ENCODE results near the gene MAN1A1.

MAN1A1 gene

GRCh38 chr6:119241111-119241465, 108.5 kb downstream of the MAN1A1 start:
- DNase-seq (ENCODE audit: low spot score) = no peak
- TF ChIP-seq, protein P1, sequence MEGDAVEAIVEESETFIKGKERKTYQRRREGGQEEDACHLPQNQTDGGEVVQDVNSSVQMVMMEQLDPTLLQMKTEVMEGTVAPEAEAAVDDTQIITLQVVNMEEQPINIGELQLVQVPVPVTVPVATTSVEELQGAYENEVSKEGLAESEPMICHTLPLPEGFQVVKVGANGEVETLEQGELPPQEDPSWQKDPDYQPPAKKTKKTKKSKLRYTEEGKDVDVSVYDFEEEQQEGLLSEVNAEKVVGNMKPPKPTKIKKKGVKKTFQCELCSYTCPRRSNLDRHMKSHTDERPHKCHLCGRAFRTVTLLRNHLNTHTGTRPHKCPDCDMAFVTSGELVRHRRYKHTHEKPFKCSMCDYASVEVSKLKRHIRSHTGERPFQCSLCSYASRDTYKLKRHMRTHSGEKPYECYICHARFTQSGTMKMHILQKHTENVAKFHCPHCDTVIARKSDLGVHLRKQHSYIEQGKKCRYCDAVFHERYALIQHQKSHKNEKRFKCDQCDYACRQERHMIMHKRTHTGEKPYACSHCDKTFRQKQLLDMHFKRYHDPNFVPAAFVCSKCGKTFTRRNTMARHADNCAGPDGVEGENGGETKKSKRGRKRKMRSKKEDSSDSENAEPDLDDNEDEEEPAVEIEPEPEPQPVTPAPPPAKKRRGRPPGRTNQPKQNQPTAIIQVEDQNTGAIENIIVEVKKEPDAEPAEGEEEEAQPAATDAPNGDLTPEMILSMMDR (IDR thresholded peaks at IDR 0.05; ENCODE audit: borderline replicate concordance, control extremely low read depth, extremely low read depth, insufficient read depth, missing control alignments) = no peak
- in situ Hi-C loops (cut with MboI; ENCODE audit: low sequenced_read_pairs, unreplicated experiment) = no loop called here

GRCh38 chr6:119240257-119241110, 109.1 kb downstream of the MAN1A1 start:
- in situ Hi-C loops (cut with MboI; ENCODE audit: low sequenced_read_pairs, unreplicated experiment) = no loop called here
- TF ChIP-seq, protein P1 (IDR thresholded peaks at IDR 0.05; ENCODE audit: borderline replicate concordance, control extremely low read depth, extremely low read depth, insufficient read depth, missing control alignments) = no peak
- DNase-seq (ENCODE audit: low spot score) = no peak

- in situ Hi-C loops (cut with MboI; ENCODE audit: low sequenced_read_pairs, unreplicated experiment) = no loop called here
- DNase-seq (ENCODE audit: low spot score) = no peak
- TF ChIP-seq, protein P1 (IDR thresholded peaks at IDR 0.05; ENCODE audit: borderline replicate concordance, control extremely low read depth, extremely low read depth, insufficient read depth, missing control alignments) = no peak
These were observed 112.3 kb downstream of the MAN1A1 start for GRCh38 chr6:119237177-119237715.

- TF ChIP-seq, protein P1 (IDR thresholded peaks at IDR 0.05; ENCODE audit: borderline replicate concordance, control extremely low read depth, extremely low read depth, insufficient read depth, missing control alignments) = no peak
- in situ Hi-C loops (cut with MboI; ENCODE audit: low sequenced_read_pairs, unreplicated experiment) = no loop called here
- DNase-seq (ENCODE audit: low spot score) = no peak
These were observed 114.6 kb downstream of the MAN1A1 start for GRCh38 chr6:119234941-119235340.

- TF ChIP-seq, protein P1 (IDR thresholded peaks at IDR 0.05; ENCODE audit: borderline replicate concordance, control extremely low read depth, extremely low read depth, insufficient read depth, missing control alignments) = no peak
- in situ Hi-C loops (cut with MboI; ENCODE audit: low sequenced_read_pairs, unreplicated experiment) = no loop called here
- DNase-seq (ENCODE audit: low spot score) = no peak
These were observed 115.1 kb downstream of the MAN1A1 start for GRCh38 chr6:119234457-119234856.

- TF ChIP-seq, protein P1 (IDR thresholded peaks at IDR 0.05; ENCODE audit: borderline replicate concordance, control extremely low read depth, extremely low read depth, insufficient read depth, missing control alignments) = no peak
- in situ Hi-C loops (cut with MboI; ENCODE audit: low sequenced_read_pairs, unreplicated experiment) = no loop called here
- no peak for DNase-seq (ENCODE audit: low spot score)
These were observed 116.1 kb downstream of the MAN1A1 start for GRCh38 chr6:119233312-119233984.

All from GM13976 (cell line).